HG03521 (cell line): ENCODE results near the gene MOCOS.

ENCODE experiments used
- ATAC-seq: cut with Tn5 transposase; IDR thresholded peaks from one replicate; pipeline ENCODE4 v1.9.1; 2021; ENCODE audit warnings: mild to moderate bottlenecking, moderate library complexity; ENCODE audit not compliant: unreplicated experiment

Gene MOCOS

DNA sequence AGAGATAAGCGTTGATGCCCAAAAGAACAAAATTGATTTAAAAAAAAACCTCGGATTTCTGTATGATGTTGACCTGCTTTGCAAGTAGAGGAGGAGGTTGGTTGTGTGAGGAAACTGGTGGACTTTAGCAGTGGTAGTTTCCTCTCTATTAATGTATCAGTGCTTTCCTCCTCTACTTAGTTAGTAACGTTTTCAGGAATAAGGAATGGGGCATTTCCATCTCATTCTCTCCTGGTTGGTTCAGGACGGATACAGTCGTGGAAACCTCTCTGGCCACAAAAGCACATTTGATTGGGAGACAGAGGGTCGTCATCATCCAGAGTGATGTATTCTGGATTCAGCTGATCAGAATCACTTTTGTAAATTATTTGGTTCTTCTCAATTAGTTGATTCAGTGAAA lies 111.7 kb downstream of the MOCOS start:
- no peak for ATAC-seq

DNA sequence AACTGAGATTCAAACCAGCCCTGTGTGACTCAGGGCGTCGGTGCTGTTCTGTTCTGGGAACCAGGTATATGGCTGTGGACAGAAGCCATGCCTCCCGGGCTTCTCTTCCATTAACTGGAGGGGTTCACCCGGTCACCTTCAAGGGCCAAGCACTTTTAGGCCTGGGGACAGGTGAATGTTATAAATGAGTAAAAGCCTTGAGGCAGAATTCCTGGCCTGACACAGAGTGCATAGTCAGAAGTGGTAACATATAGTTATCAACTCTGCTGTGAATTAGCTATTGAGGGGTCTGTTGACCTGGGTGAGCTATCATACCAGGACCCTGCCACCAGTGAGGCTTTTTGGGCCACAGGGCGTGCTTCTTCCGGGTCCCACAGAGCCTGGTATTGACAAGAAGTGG lies 112.9 kb downstream of the MOCOS start:
- no peak for ATAC-seq

DNA sequence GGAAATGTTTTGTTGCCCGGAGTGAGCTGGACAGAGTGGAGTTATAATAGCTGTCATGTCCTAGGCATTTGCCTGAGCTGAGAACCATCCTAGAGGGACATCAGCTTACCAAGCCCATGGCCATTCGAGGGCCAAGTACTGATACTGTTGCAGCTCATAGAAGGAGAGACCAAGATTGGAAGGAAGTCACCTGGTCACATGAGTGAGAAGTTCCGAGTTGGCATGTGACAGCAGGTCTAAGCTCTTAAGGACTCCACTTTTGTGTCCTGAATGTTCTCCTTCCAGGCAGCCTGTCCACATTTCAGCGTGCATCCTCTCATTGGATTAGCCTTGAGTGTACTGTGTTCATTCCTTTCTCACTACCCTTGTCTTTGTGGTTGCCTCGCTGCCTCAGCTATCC lies 114.6 kb downstream of the MOCOS start:
- no peak for ATAC-seq

DNA sequence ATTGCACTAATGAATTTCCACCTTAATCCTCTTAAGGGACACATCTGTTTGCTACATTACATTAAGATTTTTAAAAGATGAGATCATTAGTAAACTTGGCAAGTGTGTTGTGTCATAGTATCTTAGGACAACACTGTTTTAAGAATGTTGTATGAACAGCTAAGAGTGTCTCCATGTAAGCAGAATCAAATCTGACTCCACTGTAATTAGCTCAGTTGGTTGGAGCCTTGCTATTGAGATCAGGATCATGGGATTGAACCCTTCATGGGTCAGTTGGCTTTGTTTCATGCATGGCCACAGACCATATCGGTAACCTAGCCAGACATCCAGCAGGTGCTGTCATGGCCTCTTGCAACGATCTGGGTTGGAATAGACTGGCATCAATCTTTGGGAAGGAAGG lies 115.4 kb downstream of the MOCOS start:
- no peak for ATAC-seq

DNA sequence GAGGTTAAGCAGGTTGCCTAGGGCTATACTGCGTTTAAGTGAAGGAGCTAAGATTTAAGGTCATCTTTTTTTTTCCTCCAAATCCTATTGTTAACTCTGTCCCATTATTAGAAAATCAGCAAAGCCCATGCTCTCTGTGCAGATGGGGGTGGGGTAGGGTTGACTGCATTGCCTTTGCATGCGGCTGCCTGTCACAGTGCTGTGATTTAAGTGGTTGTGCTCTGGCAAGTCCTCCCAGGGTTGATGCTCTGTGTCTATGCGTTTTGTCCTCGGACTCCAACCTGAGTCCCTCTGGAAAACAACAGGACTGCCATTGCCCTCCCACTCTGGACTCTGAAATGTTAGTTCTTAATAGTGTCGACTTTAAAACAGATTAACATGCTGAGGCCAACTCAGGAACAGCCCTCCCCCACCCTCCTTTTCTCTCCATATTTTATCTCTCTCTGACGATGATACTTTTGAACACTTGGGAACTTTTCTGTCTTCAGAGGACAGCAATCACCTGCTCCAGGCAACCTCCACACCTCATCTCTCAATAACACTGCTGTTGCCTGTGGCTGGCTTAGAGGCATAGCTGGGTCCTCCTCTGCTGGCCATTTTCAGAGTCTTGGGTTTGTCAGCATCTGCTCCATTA lies 116.0 kb downstream of the MOCOS start:
- no peak for ATAC-seq

GRCh38 chr18:36304723-36305122 lies 117.4 kb downstream of the MOCOS start:
- ATAC-seq: no peak

DNA sequence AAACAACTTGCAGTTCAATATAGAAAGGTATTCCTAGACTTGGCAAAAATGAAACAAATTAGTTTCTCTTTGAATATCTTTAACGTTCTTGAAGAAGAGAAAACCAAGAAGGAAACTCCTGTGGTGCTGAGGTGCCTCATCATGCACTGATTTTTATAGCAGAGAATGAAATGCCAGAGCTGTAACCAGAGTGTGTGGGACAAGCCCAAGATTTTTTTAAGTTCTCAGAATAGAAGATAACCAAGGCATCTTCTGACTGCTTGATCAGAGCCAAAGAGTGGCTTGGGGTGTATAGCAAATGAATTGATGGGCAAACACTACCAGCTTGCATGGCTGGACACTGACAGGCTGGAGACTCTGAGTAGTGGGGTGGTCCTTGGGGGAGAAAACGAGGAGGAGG lies 118.1 kb downstream of the MOCOS start:
- no peak for ATAC-seq

DNA sequence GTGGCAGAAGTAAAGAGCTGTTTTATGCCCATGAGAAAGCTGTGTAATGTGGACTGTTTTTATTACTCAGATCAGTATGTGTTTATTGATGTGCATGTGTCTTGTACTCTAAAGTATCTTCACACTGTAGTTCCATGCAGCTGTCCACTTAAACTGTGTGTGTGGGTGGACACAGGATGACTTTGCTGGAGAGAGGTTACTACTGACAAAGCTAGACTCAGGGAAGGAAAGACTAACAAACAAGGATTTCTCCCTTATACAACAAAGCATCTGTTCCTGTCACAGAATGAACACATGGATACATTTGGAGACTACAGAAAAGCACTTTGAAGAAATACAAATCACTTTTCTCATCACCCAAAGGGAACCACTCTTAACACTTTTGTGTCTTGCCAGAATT lies 120.2 kb downstream of the MOCOS start:
- no peak for ATAC-seq

- ATAC-seq: no peak
Observed at GRCh38 chr18:36308711-36309435, 121.6 kb downstream of the MOCOS start.

- ATAC-seq: no peak
Observed at GRCh38 chr18:36309436-36310391, 122.4 kb downstream of the MOCOS start.

GRCh38 chr18:36311026-36311570 lies 123.8 kb downstream of the MOCOS start:
- no peak for ATAC-seq

GRCh38 chr18:36312806-36313395 lies 125.6 kb downstream of the MOCOS start:
- ATAC-seq: no peak

DNA sequence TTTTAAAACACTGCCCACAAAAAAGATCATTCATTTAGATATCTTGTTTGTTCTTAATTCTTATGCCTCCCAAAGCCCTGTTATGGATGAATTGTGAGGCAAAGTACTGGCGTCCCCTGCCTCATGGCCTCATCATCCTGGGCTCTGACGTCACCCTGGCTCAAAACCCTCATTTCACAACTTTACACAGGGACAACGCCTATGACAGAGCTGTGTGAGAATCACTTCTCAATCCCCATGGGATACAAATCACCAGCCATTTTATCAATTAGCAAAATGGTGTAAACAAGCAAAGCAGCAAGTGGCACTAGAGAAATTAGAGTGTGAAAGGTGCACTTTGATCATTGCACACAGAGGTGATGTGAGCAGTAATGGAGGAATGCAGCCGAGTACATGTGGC lies 126.8 kb downstream of the MOCOS start:
- no peak for ATAC-seq

DNA sequence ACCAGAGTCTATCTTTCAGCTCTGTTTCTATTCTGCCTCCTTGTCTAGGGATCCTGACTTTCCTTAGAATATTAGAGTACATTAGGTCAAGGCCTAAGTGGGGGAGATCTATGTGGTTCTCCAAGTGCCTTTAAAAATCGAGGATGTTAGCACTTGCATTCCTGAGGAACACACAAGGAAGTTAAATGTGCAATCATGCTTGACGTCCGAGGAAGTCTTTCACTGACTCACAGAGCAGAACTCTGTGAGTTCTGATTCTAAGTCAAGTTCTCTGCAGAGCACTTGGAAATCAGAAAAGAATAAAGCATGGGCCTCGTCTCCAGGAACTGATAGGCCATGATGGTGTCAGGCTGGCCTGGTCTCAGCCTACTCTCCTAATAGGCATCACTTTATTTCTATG lies 127.5 kb downstream of the MOCOS start:
- ATAC-seq: no peak

DNA sequence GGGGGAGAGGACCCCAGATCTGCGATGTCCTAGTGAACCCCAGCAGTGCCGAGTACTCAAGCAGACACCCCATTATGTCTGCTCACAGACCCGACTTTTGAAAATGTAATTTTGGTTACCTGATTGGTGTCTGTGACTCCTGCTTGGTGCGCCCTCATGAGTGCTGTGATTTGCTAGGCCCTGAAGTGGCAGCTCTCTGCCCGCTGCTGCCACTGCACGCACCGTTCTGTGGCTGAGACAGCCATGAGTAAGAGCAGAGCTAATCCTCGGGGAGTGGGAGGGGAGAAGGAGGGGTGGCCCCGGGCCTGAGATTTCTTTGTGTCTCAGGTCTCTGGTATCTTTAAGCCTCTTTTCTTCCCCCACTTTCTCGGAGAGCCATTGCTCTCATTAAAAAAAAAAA lies 128.4 kb downstream of the MOCOS start:
- no peak for ATAC-seq

- ATAC-seq: no peak
Observed at GRCh38 chr18:36316246-36316645, 128.9 kb downstream of the MOCOS start.
